ENCODE results near the gene PTGER1. TPM values are rescaled to one million over a fixed set of nuclear protein-coding genes. Genes with fewer than 3 reads are reported as not detected.
A peak's percentile ranks its signal among the peaks of the same experiment; 100 is the strongest.

PTGER1 gene
- total and polyA plus RNA-seq, 2 of the 13 experiments (the other 11 are each of a cell fraction or from before 2014, with no cell fraction given): 0.13 TPM; not detected in 1

DNA sequence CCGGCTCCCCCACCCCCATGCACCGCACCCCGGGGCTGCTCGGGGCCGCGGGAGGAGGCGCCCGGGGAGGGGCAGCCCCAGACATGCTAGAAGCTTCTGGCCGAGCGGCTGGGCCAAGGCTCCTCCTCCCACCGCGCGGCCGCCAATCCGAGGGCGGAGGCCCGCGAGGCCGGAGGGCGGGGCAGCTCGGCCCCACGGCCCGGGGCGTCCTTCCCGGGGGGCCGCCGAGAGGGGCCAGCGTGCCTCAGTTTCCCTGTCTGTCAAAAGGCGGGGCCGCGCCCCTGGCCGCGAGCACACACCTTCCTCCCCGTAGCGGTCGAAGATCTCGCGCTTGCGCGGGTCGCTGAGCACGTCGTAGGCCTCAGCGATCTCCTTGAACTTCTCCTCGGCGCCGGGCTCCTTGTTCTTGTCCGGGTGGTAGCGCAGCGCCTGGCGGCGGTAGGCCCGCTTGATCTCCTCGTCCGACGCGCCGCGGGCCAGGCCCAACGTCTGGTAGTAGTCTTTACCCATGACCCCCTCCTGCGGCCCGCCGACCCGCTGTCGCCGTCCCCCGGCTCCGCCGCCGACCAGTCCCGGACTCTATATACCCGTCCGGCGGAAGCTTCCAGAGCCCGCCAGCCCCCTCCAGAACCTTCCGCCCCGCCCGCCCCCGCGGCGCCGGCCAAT is 42.8 kb upstream of the PTGER1 start, which contains the start of gene DNAJB1 (continued):
- peak; percentile 55; the same call in 1 of the 2 replicates for TF ChIP-seq ZSCAN31 (CRISPR knock-in tag; IDR thresholded peaks at IDR 0.05; ENCODE audit: low read depth)
- TF ChIP-seq KLF9 (CRISPR knock-in tag; IDR thresholded peaks at IDR 0.05; ENCODE audit: low read depth): no peak
- TF ChIP-seq CSRNP1 (CRISPR knock-in tag; IDR thresholded peaks at IDR 0.05): peak; percentile 76; the same call in 1 of the 2 replicates
- TF ChIP-seq ZNF17 (CRISPR knock-in tag; IDR thresholded peaks at IDR 0.05): no peak
- no peak for TF ChIP-seq CBX2 (IDR thresholded peaks at IDR 0.05; ENCODE audit: low read depth, low read length)
- no peak for TF ChIP-seq CBX2 (CRISPR knock-in tag; IDR thresholded peaks at IDR 0.05; ENCODE audit: low read depth)
- TF ChIP-seq CEBPG (CRISPR knock-in tag; IDR thresholded peaks at IDR 0.05): no peak
- peak; percentile 60; the same call in 1 of the 2 replicates for TF ChIP-seq ZNF766 (CRISPR knock-in tag; IDR thresholded peaks at IDR 0.05; ENCODE audit: borderline replicate concordance)
- TF ChIP-seq TCF7L2 (IDR thresholded peaks at IDR 0.05; ENCODE audit: low read depth, low read length): no peak
- 0 out of 2 replicates have a peak, but pooled peaks have one; percentile 46 for TF ChIP-seq ZBTB1 (CRISPR knock-in tag; IDR thresholded peaks at IDR 0.05; ENCODE audit: borderline replicate concordance)
- TF ChIP-seq GFI1 (CRISPR knock-in tag; IDR thresholded peaks at IDR 0.05; ENCODE audit: borderline replicate concordance): no peak
- TF ChIP-seq PRDM10 (CRISPR knock-in tag; IDR thresholded peaks at IDR 0.05; ENCODE audit: low read depth): 0 out of 2 replicates have a peak, but pooled peaks have one; percentile 51
- TF ChIP-seq SKI (IDR thresholded peaks at IDR 0.05; ENCODE audit: partially characterized antibody): peak; percentile 67
- TF ChIP-seq, protein P1, sequence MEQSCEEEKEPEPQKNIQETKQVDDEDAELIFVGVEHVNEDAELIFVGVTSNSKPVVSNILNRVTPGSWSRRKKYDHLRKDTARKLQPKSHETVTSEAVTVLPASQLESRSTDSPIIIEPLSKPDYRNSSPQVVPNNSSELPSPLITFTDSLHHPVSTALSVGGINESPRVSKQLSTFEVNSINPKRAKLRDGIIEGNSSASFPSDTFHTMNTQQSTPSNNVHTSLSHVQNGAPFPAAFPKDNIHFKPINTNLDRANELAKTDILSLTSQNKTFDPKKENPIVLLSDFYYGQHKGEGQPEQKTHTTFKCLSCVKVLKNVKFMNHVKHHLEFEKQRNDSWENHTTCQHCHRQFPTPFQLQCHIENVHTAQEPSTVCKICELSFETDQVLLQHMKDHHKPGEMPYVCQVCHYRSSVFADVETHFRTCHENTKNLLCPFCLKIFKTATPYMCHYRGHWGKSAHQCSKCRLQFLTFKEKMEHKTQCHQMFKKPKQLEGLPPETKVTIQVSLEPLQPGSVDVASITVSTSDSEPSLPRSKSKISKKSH (CRISPR knock-in tag; IDR thresholded peaks at IDR 0.05; ENCODE audit: borderline replicate concordance): no peak
- TF ChIP-seq, protein P2, sequence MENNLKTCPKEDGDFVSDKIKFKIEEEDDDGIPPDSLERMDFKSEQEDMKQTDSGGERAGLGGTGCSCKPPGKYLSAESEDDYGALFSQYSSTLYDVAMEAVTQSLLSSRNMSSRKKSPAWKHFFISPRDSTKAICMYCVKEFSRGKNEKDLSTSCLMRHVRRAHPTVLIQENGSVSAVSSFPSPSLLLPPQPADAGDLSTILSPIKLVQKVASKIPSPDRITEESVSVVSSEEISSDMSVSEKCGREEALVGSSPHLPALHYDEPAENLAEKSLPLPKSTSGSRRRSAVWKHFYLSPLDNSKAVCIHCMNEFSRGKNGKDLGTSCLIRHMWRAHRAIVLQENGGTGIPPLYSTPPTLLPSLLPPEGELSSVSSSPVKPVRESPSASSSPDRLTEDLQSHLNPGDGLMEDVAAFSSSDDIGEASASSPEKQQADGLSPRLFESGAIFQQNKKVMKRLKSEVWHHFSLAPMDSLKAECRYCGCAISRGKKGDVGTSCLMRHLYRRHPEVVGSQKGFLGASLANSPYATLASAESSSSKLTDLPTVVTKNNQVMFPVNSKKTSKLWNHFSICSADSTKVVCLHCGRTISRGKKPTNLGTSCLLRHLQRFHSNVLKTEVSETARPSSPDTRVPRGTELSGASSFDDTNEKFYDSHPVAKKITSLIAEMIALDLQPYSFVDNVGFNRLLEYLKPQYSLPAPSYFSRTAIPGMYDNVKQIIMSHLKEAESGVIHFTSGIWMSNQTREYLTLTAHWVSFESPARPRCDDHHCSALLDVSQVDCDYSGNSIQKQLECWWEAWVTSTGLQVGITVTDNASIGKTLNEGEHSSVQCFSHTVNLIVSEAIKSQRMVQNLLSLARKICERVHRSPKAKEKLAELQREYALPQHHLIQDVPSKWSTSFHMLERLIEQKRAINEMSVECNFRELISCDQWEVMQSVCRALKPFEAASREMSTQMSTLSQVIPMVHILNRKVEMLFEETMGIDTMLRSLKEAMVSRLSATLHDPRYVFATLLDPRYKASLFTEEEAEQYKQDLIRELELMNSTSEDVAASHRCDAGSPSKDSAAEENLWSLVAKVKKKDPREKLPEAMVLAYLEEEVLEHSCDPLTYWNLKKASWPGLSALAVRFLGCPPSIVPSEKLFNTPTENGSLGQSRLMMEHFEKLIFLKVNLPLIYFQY (CRISPR knock-in tag; IDR thresholded peaks at IDR 0.05; ENCODE audit: borderline replicate concordance): peak; percentile 38
- peak; percentile 93 for TF ChIP-seq RBFOX2 (IDR thresholded peaks at IDR 0.05; ENCODE audit: low read depth, low read length)
- 0 out of 2 replicates have a peak, but pooled peaks have one; percentile 44 for TF ChIP-seq ZSCAN12 (CRISPR knock-in tag; IDR thresholded peaks at IDR 0.05)
- no peak for TF ChIP-seq NFE2 (CRISPR knock-in tag; IDR thresholded peaks at IDR 0.05)
- TF ChIP-seq SYNCRIP (IDR thresholded peaks at IDR 0.05; ENCODE audit: insufficient read depth, low read depth, low read length): no peak
